Measurements from ENCODE around the gene LAMB4.

The LAMB4 gene

GRCh38 chr7:108094346-108094745 lies 35.8 kb downstream of the LAMB4 start:
- H3K4me3 ChIP-seq (ENCODE audit: low read length), result no peak overlapping the region
- TF ChIP-seq CTCF (IDR thresholded peaks at IDR 0.05; ENCODE audit: insufficient read depth, low read depth, low read length, missing control alignments), result no peak
- DNase-seq (ENCODE audit: low read depth), result no peak

GRCh38 chr7:108093851-108094331 lies 36.3 kb downstream of the LAMB4 start:
- TF ChIP-seq CTCF (IDR thresholded peaks at IDR 0.05; ENCODE audit: insufficient read depth, low read depth, low read length, missing control alignments), result no peak
- DNase-seq (ENCODE audit: low read depth), result no peak
- no peak overlapping the region for H3K4me3 ChIP-seq (ENCODE audit: low read length)

GRCh38 chr7:108093341-108093740 lies 36.8 kb downstream of the LAMB4 start:
- H3K4me3 ChIP-seq (ENCODE audit: low read length), result no peak overlapping the region
- no peak for DNase-seq (ENCODE audit: low read depth)
- TF ChIP-seq CTCF (IDR thresholded peaks at IDR 0.05; ENCODE audit: insufficient read depth, low read depth, low read length, missing control alignments), result no peak

GRCh38 chr7:108091461-108091831 lies 38.7 kb downstream of the LAMB4 start:
- TF ChIP-seq CTCF (IDR thresholded peaks at IDR 0.05; ENCODE audit: insufficient read depth, low read depth, low read length, missing control alignments), result no peak
- no peak overlapping the region for H3K4me3 ChIP-seq (ENCODE audit: low read length)
- DNase-seq (ENCODE audit: low read depth), result no peak

- H3K4me3 ChIP-seq (ENCODE audit: low read length), result no peak overlapping the region
- TF ChIP-seq CTCF (IDR thresholded peaks at IDR 0.05; ENCODE audit: insufficient read depth, low read depth, low read length, missing control alignments), result no peak
- DNase-seq (ENCODE audit: low read depth), result no peak
Measured at GRCh38 chr7:108090791-108091460, 39.2 kb downstream of the LAMB4 start.

GRCh38 chr7:108089381-108089780 lies 40.8 kb downstream of the LAMB4 start:
- H3K4me3 ChIP-seq (ENCODE audit: low read length), result no peak overlapping the region
- no peak for DNase-seq (ENCODE audit: low read depth)
- no peak for TF ChIP-seq CTCF (IDR thresholded peaks at IDR 0.05; ENCODE audit: insufficient read depth, low read depth, low read length, missing control alignments)

GRCh38 chr7:108088729-108089128 lies 41.4 kb downstream of the LAMB4 start:
- DNase-seq (ENCODE audit: low read depth), result no peak
- TF ChIP-seq CTCF (IDR thresholded peaks at IDR 0.05; ENCODE audit: insufficient read depth, low read depth, low read length, missing control alignments), result no peak

More at GRCh38 chr7:108088729-108089128, 41.4 kb downstream of the LAMB4 start:
- H3K4me3 ChIP-seq (ENCODE audit: low read length), result no peak overlapping the region

Data from epithelial cell of esophagus (primary cell).